GM23338 (cell line): ENCODE results near the gene KCNQ1OT1. TPM values are rescaled to one million over a fixed set of nuclear protein-coding genes. Genes with fewer than 3 reads are reported as not detected.

Experiments used
- CREB1 ChIP-seq: fragments of 250-450 bp; sonication (Bioruptor Pico); IDR thresholded peaks from 2 replicates; pipeline ENCODE4 v1.5.0; 2020; ENCODE audit warnings: low read depth, mild to moderate bottlenecking, moderate library complexity
- EZH2 ChIP-seq: fragments of 200-600 bp; sonication (generic); IDR thresholded peaks from one replicate; pipeline ENCODE4 v1.8.0; 2017; ENCODE audit warnings: antibody characterized with exemption, mild to moderate bottlenecking, low read depth; ENCODE audit not compliant: unreplicated experiment
- EZH2phosphoT487 ChIP-seq: fragments of 200-600 bp; sonication (generic); IDR thresholded peaks from one replicate; pipeline ENCODE4 v1.8.1; 2018; ENCODE audit warnings: antibody characterized with exemption; ENCODE audit not compliant: unreplicated experiment
- JUNB ChIP-seq: IDR thresholded peaks from one replicate; pipeline ENCODE4 v1.6.1; 2016; ENCODE audit warnings: antibody characterized with exemption; ENCODE audit not compliant: unreplicated experiment
- NANOG ChIP-seq: IDR thresholded peaks from 2 replicates; pipeline ENCODE4 v1.6.1; 2016; ENCODE audit warnings: antibody characterized with exemption, borderline replicate concordance
- STAT1 ChIP-seq: IDR thresholded peaks from one replicate; pipeline ENCODE4 v1.6.1; 2016; ENCODE audit warnings: antibody characterized with exemption; ENCODE audit not compliant: unreplicated experiment
- ZNF114 ChIP-seq: fragments of 250-450 bp; sonication (Bioruptor Pico); IDR thresholded peaks from 2 replicates; pipeline ENCODE4 v1.5.0; 2020; ENCODE audit warnings: mild to moderate bottlenecking, moderate library complexity
- ZNF462 ChIP-seq: fragments of 250-450 bp; sonication (Bioruptor Pico); IDR thresholded peaks from 2 replicates; pipeline ENCODE4 v1.5.0; 2020; ENCODE audit warnings: mild to moderate bottlenecking, moderate library complexity
- polyA plus RNA-seq: library from polyadenylated mRNA; unstranded; fragments of >200 nt; fragmentation: Nextera tagmentation; extraction: Ambion mirVana; gene quantifications from 2 replicates; pipeline ENCODE4 v1.2.1, GENCODE V29; 2016
- total RNA-seq: library from RNA; depleted of rRNA; stranded (reverse); fragments of >200 nt; shearing (Covaris generic); gene quantifications from 2 replicates; pipeline ENCODE4 v1.2.3, GENCODE V29; 2014
- TF ChIP-seq, protein P1 (sequence below): IDR thresholded peaks from 2 replicates; pipeline ENCODE4 v1.6.1; 2016; ENCODE audit warnings: antibody characterized with exemption
- TF ChIP-seq, protein P2 (sequence below), 2 experiments: fragments of 200-600 bp in 1 of 2; sonication (generic) in 1 of 2; conservative IDR thresholded peaks; 2 replicates each; pipeline versions ENCODE4 v1.5.1 to v1.6.1; 2016 to 2017; ENCODE audit warnings: antibody characterized with exemption in 2 of 2, low read depth in 2 of 2, mild to moderate bottlenecking in 2 of 2, moderate library complexity in 1 of 2
- TF ChIP-seq, protein P3 (sequence below): IDR thresholded peaks from one replicate; pipeline ENCODE4 v1.6.1; 2018; ENCODE audit warnings: antibody characterized with exemption; ENCODE audit not compliant: unreplicated experiment

Gene KCNQ1OT1
- total and polyA plus RNA-seq, 2 experiments from 2014 or later = 1.5 to 4.2 TPM

DNA sequence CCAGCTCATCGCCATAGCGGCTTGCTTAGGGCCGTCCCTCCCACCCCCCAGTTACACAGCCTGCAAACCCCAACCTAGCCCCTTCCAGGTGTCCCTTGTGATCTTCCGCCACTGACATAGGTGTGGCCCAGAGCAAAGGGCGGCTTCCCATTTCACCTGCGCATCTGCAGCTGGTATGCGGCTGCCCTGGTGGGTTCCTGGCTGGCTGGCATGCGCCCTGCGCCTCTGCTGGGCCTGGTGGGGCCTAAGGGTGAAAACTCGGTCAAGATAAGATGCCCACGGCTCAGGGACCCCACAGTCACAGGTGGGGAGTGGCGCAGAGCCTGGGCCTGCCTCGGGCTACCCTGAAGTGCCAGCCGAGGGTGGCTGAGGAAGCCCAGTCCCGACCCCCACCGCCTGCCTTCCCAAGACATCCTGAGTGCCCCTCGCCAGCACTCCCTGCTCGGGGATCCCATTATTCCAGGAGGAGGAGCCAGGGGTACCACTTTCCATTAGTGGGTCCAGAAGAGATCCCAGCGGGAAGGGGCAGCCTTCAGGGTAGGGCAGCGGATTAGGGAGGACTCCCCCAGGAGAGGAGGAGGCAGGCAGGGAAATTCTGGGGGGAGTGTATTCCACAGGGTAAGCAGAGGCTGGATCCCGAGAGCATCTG lies 36.9 kb upstream of the KCNQ1OT1 start (continued):
- TF ChIP-seq ZNF462 (CRISPR knock-in tag) (no peak), ZNF114 (no peak), EZH2 (no peak), CREB1 (CRISPR knock-in tag) (no peak), JUNB (no peak), NANOG (no peak), EZH2phosphoT487 (no peak), STAT1 (no peak)
- TF ChIP-seq, protein P1, sequence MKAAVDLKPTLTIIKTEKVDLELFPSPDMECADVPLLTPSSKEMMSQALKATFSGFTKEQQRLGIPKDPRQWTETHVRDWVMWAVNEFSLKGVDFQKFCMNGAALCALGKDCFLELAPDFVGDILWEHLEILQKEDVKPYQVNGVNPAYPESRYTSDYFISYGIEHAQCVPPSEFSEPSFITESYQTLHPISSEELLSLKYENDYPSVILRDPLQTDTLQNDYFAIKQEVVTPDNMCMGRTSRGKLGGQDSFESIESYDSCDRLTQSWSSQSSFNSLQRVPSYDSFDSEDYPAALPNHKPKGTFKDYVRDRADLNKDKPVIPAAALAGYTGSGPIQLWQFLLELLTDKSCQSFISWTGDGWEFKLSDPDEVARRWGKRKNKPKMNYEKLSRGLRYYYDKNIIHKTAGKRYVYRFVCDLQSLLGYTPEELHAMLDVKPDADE = no peak
- TF ChIP-seq, protein P2, sequence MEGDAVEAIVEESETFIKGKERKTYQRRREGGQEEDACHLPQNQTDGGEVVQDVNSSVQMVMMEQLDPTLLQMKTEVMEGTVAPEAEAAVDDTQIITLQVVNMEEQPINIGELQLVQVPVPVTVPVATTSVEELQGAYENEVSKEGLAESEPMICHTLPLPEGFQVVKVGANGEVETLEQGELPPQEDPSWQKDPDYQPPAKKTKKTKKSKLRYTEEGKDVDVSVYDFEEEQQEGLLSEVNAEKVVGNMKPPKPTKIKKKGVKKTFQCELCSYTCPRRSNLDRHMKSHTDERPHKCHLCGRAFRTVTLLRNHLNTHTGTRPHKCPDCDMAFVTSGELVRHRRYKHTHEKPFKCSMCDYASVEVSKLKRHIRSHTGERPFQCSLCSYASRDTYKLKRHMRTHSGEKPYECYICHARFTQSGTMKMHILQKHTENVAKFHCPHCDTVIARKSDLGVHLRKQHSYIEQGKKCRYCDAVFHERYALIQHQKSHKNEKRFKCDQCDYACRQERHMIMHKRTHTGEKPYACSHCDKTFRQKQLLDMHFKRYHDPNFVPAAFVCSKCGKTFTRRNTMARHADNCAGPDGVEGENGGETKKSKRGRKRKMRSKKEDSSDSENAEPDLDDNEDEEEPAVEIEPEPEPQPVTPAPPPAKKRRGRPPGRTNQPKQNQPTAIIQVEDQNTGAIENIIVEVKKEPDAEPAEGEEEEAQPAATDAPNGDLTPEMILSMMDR (conservative IDR thresholded peaks at IDR 0.05; ENCODE audit: low read depth in 2 of 2) = no peak
- TF ChIP-seq, protein P3, sequence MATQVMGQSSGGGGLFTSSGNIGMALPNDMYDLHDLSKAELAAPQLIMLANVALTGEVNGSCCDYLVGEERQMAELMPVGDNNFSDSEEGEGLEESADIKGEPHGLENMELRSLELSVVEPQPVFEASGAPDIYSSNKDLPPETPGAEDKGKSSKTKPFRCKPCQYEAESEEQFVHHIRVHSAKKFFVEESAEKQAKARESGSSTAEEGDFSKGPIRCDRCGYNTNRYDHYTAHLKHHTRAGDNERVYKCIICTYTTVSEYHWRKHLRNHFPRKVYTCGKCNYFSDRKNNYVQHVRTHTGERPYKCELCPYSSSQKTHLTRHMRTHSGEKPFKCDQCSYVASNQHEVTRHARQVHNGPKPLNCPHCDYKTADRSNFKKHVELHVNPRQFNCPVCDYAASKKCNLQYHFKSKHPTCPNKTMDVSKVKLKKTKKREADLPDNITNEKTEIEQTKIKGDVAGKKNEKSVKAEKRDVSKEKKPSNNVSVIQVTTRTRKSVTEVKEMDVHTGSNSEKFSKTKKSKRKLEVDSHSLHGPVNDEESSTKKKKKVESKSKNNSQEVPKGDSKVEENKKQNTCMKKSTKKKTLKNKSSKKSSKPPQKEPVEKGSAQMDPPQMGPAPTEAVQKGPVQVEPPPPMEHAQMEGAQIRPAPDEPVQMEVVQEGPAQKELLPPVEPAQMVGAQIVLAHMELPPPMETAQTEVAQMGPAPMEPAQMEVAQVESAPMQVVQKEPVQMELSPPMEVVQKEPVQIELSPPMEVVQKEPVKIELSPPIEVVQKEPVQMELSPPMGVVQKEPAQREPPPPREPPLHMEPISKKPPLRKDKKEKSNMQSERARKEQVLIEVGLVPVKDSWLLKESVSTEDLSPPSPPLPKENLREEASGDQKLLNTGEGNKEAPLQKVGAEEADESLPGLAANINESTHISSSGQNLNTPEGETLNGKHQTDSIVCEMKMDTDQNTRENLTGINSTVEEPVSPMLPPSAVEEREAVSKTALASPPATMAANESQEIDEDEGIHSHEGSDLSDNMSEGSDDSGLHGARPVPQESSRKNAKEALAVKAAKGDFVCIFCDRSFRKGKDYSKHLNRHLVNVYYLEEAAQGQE = no peak
